ENCODE results near the gene DVL3. TPM values are rescaled to one million over a fixed set of nuclear protein-coding genes. Genes with fewer than 3 reads are reported as not detected.
"Not testable (repeated sequence)": the region's sequence is repeated elsewhere in the genome, so short reads cannot be mapped to it uniquely, and the experiment has no call there.

DVL3 gene
- total RNA-seq (10 to 100 TPM; 80.5 to 86.8 TPM), polyA plus RNA-seq (ENCODE audit: insufficient read depth, low read depth, low replicate concordance) (53.7 TPM)
- long read RNA-seq, donor 1, full-length matches to known transcripts: 12 of 28 reads
- long read RNA-seq, donor 1, partial matches to known transcripts: 16 of 28 reads
- long read RNA-seq, donor 1, other reads (novel, unspliced or antisense): 0 of 28 reads
- long read RNA-seq, donor 2, full-length matches to known transcripts: 6 of 6 reads
- long read RNA-seq, donor 2, partial matches to known transcripts: 0 of 6 reads
- long read RNA-seq, donor 2, other reads (novel, unspliced or antisense): 0 of 6 reads

- intact Hi-C loops (cut with DNase I; ENCODE audit: low total_unique reads): no loop called here
- no peaks in the 10 kb centered on the region for H3K27me3 ChIP-seq
- no peaks in the 10 kb centered on the region for H3K9me3 ChIP-seq
- H3K4me1 ChIP-seq: peaks cover 22% of the 10 kb centered on the region
- DNase-seq: peak; percentile 69
- TF ChIP-seq CTCF (IDR thresholded peaks at IDR 0.05): no peak
- no peak for TF ChIP-seq POLR2A (IDR thresholded peaks at IDR 0.05)
- H3K27ac ChIP-seq: peak within 1 kb of the TSS; percentile 88 to 92
- no peaks in the 10 kb centered on the region for H3K36me3 ChIP-seq (ENCODE audit: low read depth, missing control alignments)
- WGBS, 2 donors: 0 to 1% methylated on average over 10 to 77 of the region's 84 CpGs
- peak within 1 kb of the TSS; percentile 82 to 92 for H3K4me3 ChIP-seq
Measured at GRCh38 chr3:184154885-184155643, at the start of gene DVL3. Gene DVL3, plus strand, starts transcription at chr3:184155377. Its CDS starts 259 bp downstream, at chr3:184155636.

DNA sequence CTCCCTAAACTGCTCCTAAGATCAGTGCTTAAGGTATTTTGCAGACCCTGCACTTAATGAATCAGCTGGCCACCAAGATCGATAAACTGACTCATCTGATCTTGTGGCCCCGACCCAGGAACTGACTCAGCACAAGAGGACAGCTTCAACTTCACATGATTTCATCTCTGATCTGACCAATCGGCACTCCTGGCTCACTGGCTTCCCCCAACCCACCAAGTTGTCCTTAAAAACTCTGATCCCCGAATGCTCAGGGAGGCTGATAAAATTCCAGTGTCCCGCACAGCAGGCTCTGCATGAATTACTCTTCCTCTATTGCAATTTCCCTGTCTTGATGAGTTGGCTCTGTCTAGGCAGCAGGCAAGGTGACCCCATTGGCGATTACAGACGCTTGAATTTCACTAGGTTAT, 44.9 kb upstream of the DVL3 start:
- DNase-seq: no peak
- WGBS, 2 donors: 69 to 77% methylated on average over 7 of the region's 7 CpGs
- intact Hi-C loops (cut with DNase I; ENCODE audit: low total_unique reads): no loop called here
- H3K4me3 ChIP-seq: no peak overlapping the region
- H3K9me3 ChIP-seq: no peaks in the 10 kb centered on the region
- H3K36me3 ChIP-seq (ENCODE audit: low read depth, missing control alignments): no peaks in the 10 kb centered on the region
- TF ChIP-seq CTCF (IDR thresholded peaks at IDR 0.05): no peak
- no peak for TF ChIP-seq POLR2A (IDR thresholded peaks at IDR 0.05)
- no peaks in the 10 kb centered on the region for H3K27me3 ChIP-seq
- no peak overlapping the region for H3K27ac ChIP-seq
- no peaks in the 10 kb centered on the region for H3K4me1 ChIP-seq

DNA sequence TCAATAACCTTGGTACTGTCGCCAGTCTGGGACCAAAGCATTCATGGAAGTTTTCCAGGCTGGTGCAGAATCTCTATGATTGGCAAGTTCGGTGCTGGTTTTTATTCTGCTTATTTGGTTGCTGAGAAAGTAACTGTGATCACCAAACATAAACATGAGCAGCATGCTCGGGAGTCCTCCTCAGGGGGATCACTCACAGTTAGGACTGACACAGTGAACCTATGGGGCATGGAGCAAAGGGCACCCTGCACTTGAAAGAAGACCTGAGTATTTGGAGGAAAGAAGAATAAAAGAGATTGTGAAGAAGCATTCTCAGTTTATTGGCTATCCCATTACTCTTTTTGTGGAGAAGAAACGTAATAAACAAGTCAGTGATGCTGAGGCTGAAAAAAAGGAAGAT, 39.2 kb upstream of the DVL3 start:
- no peaks in the 10 kb centered on the region for H3K9me3 ChIP-seq
- no peaks in the 10 kb centered on the region for H3K4me1 ChIP-seq
- no peak for DNase-seq
- intact Hi-C loops (cut with DNase I; ENCODE audit: low total_unique reads): no loop called here
- no peak overlapping the region for H3K4me3 ChIP-seq
- 86 to 96% methylated on average over 4 of the region's 4 CpGs for WGBS, 2 donors
- H3K27ac ChIP-seq: no peak overlapping the region
- TF ChIP-seq CTCF (IDR thresholded peaks at IDR 0.05) (no peak), POLR2A (IDR thresholded peaks at IDR 0.05) (no peak)
- H3K27me3 ChIP-seq: no peaks in the 10 kb centered on the region
- no peaks in the 10 kb centered on the region for H3K36me3 ChIP-seq (ENCODE audit: low read depth, missing control alignments)

- no peak overlapping the region for H3K27ac ChIP-seq
- intact Hi-C loops (cut with DNase I; ENCODE audit: low total_unique reads): no loop called here
- H3K36me3 ChIP-seq (ENCODE audit: low read depth, missing control alignments): no peaks in the 10 kb centered on the region
- no peaks in the 10 kb centered on the region for H3K9me3 ChIP-seq
- TF ChIP-seq CTCF (IDR thresholded peaks at IDR 0.05): no peak
- no peak for TF ChIP-seq POLR2A (IDR thresholded peaks at IDR 0.05)
- H3K27me3 ChIP-seq: no peaks in the 10 kb centered on the region
- DNase-seq: no peak
- 92 to 98% methylated on average over 6 of the region's 6 CpGs for WGBS, 2 donors
- no peak overlapping the region for H3K4me3 ChIP-seq
- no peaks in the 10 kb centered on the region for H3K4me1 ChIP-seq
Measured at GRCh38 chr3:184117636-184118035, 37.5 kb upstream of the DVL3 start.

- H3K36me3 ChIP-seq (ENCODE audit: low read depth, missing control alignments); H3K27ac ChIP-seq; H3K4me3 ChIP-seq; H3K9me3 ChIP-seq; H3K4me1 ChIP-seq; DNase-seq; intact Hi-C loops (cut with DNase I; ENCODE audit: low total_unique reads); H3K27me3 ChIP-seq: not testable (repeated sequence)
- 91 to 94% methylated on average over 8 of the region's 8 CpGs for WGBS, 2 donors
Measured at GRCh38 chr3:184121031-184121430, 34.1 kb upstream of the DVL3 start.

Measured in testis (tissue), 5 donors.